HG03378 (cell line): ENCODE data around the gene TBC1D1.
A peak's percentile ranks its signal among the peaks of the same experiment; 100 is the strongest.

Experiments used
- ATAC-seq: cut with Tn5 transposase; IDR thresholded peaks from one replicate; pipeline ENCODE4 v1.9.1; 2021; ENCODE audit warnings: mild to moderate bottlenecking, moderate library complexity; ENCODE audit not compliant: unreplicated experiment

TBC1D1 gene, protein sequence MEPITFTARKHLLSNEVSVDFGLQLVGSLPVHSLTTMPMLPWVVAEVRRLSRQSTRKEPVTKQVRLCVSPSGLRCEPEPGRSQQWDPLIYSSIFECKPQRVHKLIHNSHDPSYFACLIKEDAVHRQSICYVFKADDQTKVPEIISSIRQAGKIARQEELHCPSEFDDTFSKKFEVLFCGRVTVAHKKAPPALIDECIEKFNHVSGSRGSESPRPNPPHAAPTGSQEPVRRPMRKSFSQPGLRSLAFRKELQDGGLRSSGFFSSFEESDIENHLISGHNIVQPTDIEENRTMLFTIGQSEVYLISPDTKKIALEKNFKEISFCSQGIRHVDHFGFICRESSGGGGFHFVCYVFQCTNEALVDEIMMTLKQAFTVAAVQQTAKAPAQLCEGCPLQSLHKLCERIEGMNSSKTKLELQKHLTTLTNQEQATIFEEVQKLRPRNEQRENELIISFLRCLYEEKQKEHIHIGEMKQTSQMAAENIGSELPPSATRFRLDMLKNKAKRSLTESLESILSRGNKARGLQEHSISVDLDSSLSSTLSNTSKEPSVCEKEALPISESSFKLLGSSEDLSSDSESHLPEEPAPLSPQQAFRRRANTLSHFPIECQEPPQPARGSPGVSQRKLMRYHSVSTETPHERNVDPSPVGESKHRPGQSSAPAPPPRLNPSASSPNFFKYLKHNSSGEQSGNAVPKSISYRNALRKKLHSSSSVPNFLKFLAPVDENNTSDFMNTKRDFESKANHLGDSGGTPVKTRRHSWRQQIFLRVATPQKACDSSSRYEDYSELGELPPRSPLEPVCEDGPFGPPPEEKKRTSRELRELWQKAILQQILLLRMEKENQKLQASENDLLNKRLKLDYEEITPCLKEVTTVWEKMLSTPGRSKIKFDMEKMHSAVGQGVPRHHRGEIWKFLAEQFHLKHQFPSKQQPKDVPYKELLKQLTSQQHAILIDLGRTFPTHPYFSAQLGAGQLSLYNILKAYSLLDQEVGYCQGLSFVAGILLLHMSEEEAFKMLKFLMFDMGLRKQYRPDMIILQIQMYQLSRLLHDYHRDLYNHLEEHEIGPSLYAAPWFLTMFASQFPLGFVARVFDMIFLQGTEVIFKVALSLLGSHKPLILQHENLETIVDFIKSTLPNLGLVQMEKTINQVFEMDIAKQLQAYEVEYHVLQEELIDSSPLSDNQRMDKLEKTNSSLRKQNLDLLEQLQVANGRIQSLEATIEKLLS (N-terminal part only)

GRCh38 chr4:37890801-37891259 lies at the start of gene TBC1D1:
Gene TBC1D1 (plus strand): TSS chr4:37891084. CDS start chr4:37902096, 11,012 bp downstream.
- no peak for ATAC-seq

GRCh38 chr4:37844204-37844603 lies 46.7 kb upstream of the TBC1D1 start:
- no peak for ATAC-seq

- ATAC-seq = no peak
These were observed 45.7 kb upstream of the TBC1D1 start for GRCh38 chr4:37845201-37845600.

DNA sequence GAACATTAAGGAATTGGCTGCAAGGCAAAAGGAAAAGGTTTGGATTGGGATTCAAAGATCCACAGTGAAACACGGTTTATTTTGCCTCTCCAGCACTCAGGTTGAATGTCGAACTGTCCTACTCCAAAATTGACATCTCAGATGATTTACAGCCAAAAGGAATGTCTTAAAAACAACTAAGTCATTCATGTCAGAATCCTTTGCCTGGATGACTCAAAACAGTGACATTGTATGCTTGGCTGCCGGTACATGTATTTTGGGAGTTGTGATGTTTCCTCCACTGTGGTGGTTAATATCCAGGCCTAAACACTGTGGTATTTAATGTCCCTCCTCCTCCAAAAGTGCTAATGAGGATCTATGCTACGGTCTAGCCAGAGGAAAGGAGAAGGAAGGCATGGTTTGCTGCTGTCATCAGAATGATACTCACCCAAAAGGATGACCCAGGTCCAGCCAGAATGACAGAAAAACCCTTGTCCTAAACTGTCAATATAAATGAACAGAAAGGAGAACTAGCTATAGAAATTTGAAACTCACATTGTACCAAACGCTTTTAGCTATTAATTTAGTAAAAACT lies 43.5 kb upstream of the TBC1D1 start:
- no peak for ATAC-seq

GRCh38 chr4:37852376-37852775 lies 38.5 kb upstream of the TBC1D1 start:
- no peak for ATAC-seq

- ATAC-seq = no peak
These were observed 32.8 kb upstream of the TBC1D1 start for GRCh38 chr4:37858112-37858511.

GRCh38 chr4:37858872-37859271 lies 32.0 kb upstream of the TBC1D1 start:
- no peak for ATAC-seq

DNA sequence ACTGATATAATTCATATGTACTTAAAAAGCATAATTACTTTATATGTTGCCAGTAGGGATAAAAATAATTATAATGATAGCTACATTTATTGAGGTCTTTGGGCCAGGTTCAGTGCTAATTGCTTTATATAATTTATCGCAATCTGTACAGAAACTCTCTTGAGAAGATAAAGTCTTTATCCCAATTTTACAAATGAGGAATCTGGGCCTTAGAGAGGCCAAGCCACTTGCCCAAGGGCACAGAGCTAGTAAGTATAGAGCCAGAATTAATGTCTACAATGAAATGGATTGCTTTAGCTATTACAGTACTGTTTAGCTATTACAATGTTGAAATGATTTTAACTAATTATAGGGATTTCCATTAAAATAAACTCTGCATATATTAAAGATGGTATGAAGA lies 30.6 kb upstream of the TBC1D1 start:
- ATAC-seq = no peak

DNA sequence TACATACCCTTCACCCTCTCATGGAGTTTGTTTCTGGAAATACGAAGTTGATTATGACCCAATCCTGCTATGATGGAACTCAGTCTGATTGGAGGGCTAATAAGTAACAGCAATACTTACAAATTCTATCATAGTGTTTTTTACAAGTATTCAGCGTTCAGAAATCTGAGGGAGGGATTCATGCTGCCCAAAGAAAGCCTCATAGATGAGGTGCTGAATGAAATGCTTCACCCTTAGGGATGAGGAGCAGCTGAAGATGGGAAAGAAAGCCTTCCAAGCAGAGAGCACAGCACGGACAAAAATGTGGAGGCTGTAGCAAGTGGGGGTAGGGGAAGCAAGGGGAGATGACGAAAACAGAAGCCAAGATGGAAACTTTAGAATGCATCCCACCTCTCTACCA lies 27.9 kb upstream of the TBC1D1 start:
- ATAC-seq = no peak

- no peak for ATAC-seq
These were observed 26.1 kb upstream of the TBC1D1 start for GRCh38 chr4:37864786-37865185.

DNA sequence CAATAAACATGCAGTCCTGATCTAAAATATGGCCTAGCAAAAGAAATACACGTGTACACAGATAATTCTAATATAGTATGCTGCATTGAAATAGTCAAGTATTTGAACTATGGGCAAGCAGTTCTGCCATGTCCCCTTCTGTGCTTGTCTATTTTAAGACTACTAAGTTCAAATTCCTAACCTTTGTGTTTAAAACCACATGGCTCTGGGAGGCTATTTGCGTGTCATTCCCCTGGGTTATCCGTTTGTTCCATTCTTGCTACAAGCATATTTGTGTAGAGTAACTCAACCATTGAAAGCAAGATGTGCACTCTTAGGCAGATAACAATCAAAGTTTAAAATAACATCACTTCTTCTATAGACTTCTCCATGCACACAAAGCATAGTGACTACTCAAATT lies 25.4 kb upstream of the TBC1D1 start:
- no peak for ATAC-seq

DNA sequence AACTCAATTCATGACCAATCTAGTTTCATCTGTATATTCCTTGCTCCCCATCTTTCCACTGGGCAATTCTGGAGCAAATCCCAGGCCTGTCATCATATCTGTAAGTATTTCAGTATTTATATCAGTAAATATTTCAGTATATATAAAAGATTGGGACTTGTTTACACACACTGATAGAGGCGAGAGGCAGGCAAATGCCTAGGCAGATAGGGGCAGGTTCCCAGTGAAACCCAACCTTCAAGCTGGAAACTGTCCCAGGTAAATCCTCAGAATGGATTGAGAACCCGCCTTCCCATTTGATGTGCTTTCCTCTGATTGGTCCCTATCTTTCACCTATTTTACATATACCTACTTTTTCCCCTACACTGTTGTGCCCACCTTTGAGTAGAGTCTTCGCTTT lies 23.8 kb upstream of the TBC1D1 start:
- no peak for ATAC-seq

DNA sequence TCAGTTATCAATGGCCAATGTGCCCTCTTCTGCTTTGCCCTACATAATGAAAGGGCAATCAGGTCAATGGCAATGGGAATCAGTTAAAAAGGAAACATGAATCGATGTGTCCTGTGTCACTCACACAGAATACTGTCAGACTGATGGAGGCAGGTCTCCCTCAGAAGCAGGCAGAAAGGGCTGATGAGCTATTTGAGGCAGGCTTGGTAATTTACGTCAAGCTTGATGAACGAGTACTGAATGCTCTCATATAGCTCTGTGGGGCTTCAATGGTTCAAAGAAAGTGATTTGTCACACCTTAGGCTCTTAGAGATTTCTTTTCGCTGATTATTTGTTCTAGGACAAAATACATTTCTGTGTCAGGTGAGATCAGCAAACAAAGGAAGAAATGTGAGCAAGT lies 22.6 kb upstream of the TBC1D1 start:
- ATAC-seq = no peak

GRCh38 chr4:37872310-37872988 lies 18.4 kb upstream of the TBC1D1 start:
- peak; percentile 73 for ATAC-seq

DNA sequence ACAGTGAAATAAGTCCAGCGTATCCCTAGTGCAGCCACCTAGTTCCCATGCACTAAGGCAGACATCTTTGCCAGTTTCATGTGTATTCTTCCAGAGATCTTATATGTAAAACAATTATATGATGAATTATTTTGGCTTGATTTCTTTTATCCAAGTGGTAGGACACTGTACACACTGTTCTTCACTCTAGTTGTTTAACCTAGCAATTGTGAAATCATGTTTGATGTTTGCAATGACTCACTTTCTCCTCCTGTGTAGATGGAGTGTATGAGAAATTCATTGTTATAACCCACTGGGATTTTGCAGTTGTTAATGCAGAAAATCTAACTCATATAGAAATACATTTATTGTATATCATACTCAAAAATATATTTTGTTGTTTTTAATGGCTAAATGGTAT lies 17.5 kb upstream of the TBC1D1 start:
- no peak for ATAC-seq

DNA sequence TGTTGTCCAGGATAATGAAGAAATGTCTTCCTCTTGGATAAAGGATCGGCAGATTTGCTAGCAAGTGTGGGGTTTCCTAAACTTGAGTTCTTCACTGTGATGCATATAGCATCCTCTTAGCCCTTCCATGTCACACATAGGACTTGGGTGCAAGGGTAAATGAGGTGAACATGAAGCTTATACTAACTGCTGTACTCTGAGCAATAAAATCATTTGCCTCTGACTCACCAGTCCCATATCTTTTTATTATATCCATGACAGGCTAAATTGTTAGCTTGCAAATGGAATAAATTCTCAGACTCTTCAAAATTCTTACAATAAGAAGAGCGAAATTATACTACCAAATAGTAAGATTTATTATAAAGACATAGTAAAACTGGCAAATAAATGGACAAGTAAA lies 14.7 kb upstream of the TBC1D1 start:
- ATAC-seq = no peak

DNA sequence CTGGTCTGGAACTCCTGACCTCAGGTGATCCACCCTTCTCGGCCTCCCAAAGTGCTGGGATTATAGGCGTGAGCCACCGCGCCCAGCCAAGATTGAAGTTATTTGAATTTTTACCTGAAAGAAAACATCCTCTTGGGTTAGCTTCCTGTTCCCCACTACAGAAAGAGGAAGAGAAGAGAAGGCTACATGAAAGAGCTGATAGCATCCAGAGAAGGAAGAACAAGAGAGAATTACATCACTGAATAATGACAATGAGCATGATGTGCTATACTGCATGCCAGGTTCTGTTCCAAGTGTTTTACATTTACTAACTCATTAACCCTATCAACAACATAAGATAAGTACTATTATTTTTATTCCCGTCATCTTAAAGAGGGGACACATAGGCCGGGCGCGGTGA lies 11.5 kb upstream of the TBC1D1 start:
- ATAC-seq = no peak

- ATAC-seq = no peak
These were observed 9.1 kb upstream of the TBC1D1 start for GRCh38 chr4:37881811-37882210.

- ATAC-seq = no peak
These were observed 8.1 kb upstream of the TBC1D1 start for GRCh38 chr4:37882665-37883296.
